Measurements from ENCODE around the gene GPC5.

The GPC5 gene

GRCh38 chr13:92175330-92175729, 776.9 kb downstream of the GPC5 start:
- Histone ChIP-seq H3K4me3 (ENCODE audit: low read depth, low read length, poor library complexity, severe bottlenecking) (no peak overlapping the region), H3K27me3 (ENCODE audit: insufficient read depth, low read length) (no peaks in the 10 kb centered on the region), H3K9me2 (ENCODE audit: low read depth, low read length) (no peaks in the 10 kb centered on the region), H2AFZ (ENCODE audit: low read length) (no peak overlapping the region), H3F3A (ENCODE audit: insufficient read depth, low read length) (no peaks in the 10 kb centered on the region), H4K20me1 (ENCODE audit: insufficient read depth, low read length) (no peaks in the 10 kb centered on the region; the same call in 1 of the 2 replicates), H3K36me3 (ENCODE audit: insufficient read depth, low read length) (no peaks in the 10 kb centered on the region), H3K9ac (ENCODE audit: low read length) (no peak overlapping the region), H3K9me3 (ENCODE audit: low read length) (no peaks in the 10 kb centered on the region), H3K79me2 (ENCODE audit: insufficient read depth, low read length) (no peaks in the 10 kb centered on the region), H3K4me1 (ENCODE audit: insufficient read depth, low read length, severe bottlenecking) (no peaks in the 10 kb centered on the region), H3K27ac (ENCODE audit: low read depth, low read length, poor library complexity, severe bottlenecking) (no peak overlapping the region), H3K4me2 (ENCODE audit: low read length) (no peak overlapping the region)
- TF ChIP-seq CTCF (IDR thresholded peaks at IDR 0.05; ENCODE audit: low read length) = peak; percentile 50
- TF ChIP-seq EZH2 (IDR thresholded peaks at IDR 0.05; ENCODE audit: borderline replicate concordance, low read length) = no peak

GRCh38 chr13:92177966-92178365, 779.5 kb downstream of the GPC5 start:
- H3K27me3 ChIP-seq (ENCODE audit: insufficient read depth, low read length) = no peaks in the 10 kb centered on the region
- H3F3A ChIP-seq (ENCODE audit: insufficient read depth, low read length) = no peaks in the 10 kb centered on the region
- H3K9me3 ChIP-seq (ENCODE audit: low read length) = no peaks in the 10 kb centered on the region
- no peaks in the 10 kb centered on the region for H3K36me3 ChIP-seq (ENCODE audit: insufficient read depth, low read length)
- no peaks in the 10 kb centered on the region for H3K79me2 ChIP-seq (ENCODE audit: insufficient read depth, low read length)
- H3K9ac ChIP-seq (ENCODE audit: low read length) = no peak overlapping the region
- TF ChIP-seq EZH2 (IDR thresholded peaks at IDR 0.05; ENCODE audit: borderline replicate concordance, low read length) (no peak), CTCF (IDR thresholded peaks at IDR 0.05; ENCODE audit: low read length) (no peak)
- H4K20me1 ChIP-seq (ENCODE audit: insufficient read depth, low read length) = no peaks in the 10 kb centered on the region
- no peaks in the 10 kb centered on the region for H3K9me2 ChIP-seq (ENCODE audit: low read depth, low read length)
- H3K27ac ChIP-seq (ENCODE audit: low read depth, low read length, poor library complexity, severe bottlenecking) = no peak overlapping the region
- no peak overlapping the region for H3K4me2 ChIP-seq (ENCODE audit: low read length)
- no peaks in the 10 kb centered on the region for H3K4me1 ChIP-seq (ENCODE audit: insufficient read depth, low read length, severe bottlenecking)
- no peak overlapping the region for H3K4me3 ChIP-seq (ENCODE audit: low read depth, low read length, poor library complexity, severe bottlenecking)
- no peak overlapping the region for H2AFZ ChIP-seq (ENCODE audit: low read length)

GRCh38 chr13:92179223-92179622, 780.8 kb downstream of the GPC5 start:
- Histone ChIP-seq H3K9ac (ENCODE audit: low read length) (no peak overlapping the region), H3K4me1 (ENCODE audit: insufficient read depth, low read length, severe bottlenecking) (no peaks in the 10 kb centered on the region), H3K9me3 (ENCODE audit: low read length) (no peaks in the 10 kb centered on the region), H3K4me2 (ENCODE audit: low read length) (no peak overlapping the region), H3K79me2 (ENCODE audit: insufficient read depth, low read length) (no peaks in the 10 kb centered on the region), H4K20me1 (ENCODE audit: insufficient read depth, low read length) (no peaks in the 10 kb centered on the region), H3K4me3 (ENCODE audit: low read depth, low read length, poor library complexity, severe bottlenecking) (no peak overlapping the region), H3F3A (ENCODE audit: insufficient read depth, low read length) (no peaks in the 10 kb centered on the region), H3K27me3 (ENCODE audit: insufficient read depth, low read length) (no peaks in the 10 kb centered on the region), H3K36me3 (ENCODE audit: insufficient read depth, low read length) (no peaks in the 10 kb centered on the region), H3K27ac (ENCODE audit: low read depth, low read length, poor library complexity, severe bottlenecking) (no peak overlapping the region), H2AFZ (ENCODE audit: low read length) (no peak overlapping the region), H3K9me2 (ENCODE audit: low read depth, low read length) (no peaks in the 10 kb centered on the region)
- TF ChIP-seq EZH2 (IDR thresholded peaks at IDR 0.05; ENCODE audit: borderline replicate concordance, low read length) (no peak), CTCF (IDR thresholded peaks at IDR 0.05; ENCODE audit: low read length) (no peak)

Measured in OCI-LY1 (cell line).